Effector memory CD4-positive, alpha-beta T cell (primary cell): ENCODE results near the gene WDR93.

ENCODE experiments used
- DNase-seq, 3 donors: peaks; one replicate each; pipeline ENCODE4 v3.0.0-alpha.2; 2020
- H3K27ac ChIP-seq: 2 replicates; pipeline ENCODE4 v1.7.0; 2013; ENCODE audit warnings: mild to moderate bottlenecking, low read length, moderate library complexity; ENCODE audit not compliant: insufficient read depth, poor library complexity, severe bottlenecking
- H3K27me3 ChIP-seq: replicated peaks from 2 replicates; pipeline ENCODE4 v1.7.0; 2013; ENCODE audit warnings: mild to moderate bottlenecking, low read length; ENCODE audit not compliant: insufficient read depth, control insufficient read depth, poor library complexity, severe bottlenecking
- H3K36me3 ChIP-seq: 2 replicates; pipeline ENCODE4 v1.7.0; 2013; ENCODE audit warnings: mild to moderate bottlenecking, low read length, moderate library complexity; ENCODE audit not compliant: control insufficient read depth, insufficient read depth
- H3K4me1 ChIP-seq: 2 replicates; pipeline ENCODE4 v1.7.0; 2013; ENCODE audit warnings: low read length, mild to moderate bottlenecking; ENCODE audit not compliant: control insufficient read depth, insufficient read depth, poor library complexity, severe bottlenecking
- H3K4me3 ChIP-seq: 2 replicates; pipeline ENCODE4 v1.7.0; 2013; ENCODE audit warnings: low read length, low read depth, mild to moderate bottlenecking; ENCODE audit not compliant: insufficient read depth, poor library complexity, severe bottlenecking
- H3K9me3 ChIP-seq: 2 replicates; pipeline ENCODE4 v1.7.0; 2013; ENCODE audit warnings: mild to moderate bottlenecking, low read length, moderate library complexity; ENCODE audit not compliant: control insufficient read depth

Gene WDR93

DNA sequence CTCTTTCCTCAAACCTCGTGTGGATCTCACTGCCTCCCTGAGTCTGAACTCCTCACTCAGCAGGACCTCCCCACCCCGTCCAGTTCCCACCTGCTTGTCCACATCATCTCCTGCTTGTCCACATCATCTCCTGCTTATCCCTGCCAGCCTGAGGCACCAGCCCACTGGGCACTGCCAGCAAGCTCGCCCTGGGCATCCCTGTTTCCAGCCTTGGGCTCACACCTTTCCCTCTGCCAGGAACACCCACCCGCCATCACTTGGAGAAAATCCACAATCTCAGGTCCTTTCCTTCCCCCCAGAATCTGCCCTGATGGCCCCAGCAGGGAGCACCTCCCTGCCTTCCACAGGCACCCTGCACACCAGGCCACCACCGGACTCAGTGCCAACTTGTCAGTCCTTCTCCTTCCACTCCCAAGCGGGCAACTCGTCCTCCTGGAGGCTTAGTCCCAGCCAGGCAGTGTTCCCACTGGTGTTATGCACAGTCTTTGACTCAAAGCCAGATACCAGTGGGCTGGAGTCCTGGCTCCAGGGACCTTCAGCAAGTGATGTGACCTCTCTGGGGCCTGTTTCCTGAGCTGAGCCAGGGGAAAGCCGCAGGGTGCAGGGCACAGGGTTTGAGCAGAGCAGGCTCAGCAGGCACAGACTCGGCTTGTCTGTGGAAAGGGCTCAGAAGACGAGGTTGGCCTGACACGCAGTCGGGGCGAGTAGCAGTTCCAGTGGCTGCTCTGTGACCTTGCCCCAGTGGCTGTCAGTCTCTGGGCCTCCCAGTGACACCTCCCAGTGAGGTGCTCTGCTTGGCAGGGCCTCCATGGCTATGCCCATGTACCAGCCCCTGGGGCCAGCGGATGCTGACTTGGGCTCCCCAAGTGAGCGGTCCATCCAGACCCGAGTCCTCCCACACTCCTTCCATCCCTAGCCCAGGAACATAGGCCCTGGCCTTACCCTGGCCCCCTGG, 76.0 kb downstream of the WDR93 start:
- Histone ChIP-seq H3K27ac (no peak overlapping the region), H3K9me3 (no peaks in the 10 kb centered on the region), H3K4me1 (no peaks in the 10 kb centered on the region), H3K4me3 (no peak overlapping the region), H3K36me3 (no peaks in the 10 kb centered on the region), H3K27me3 (no peaks in the 10 kb centered on the region)
- DNase-seq: no peak

DNA sequence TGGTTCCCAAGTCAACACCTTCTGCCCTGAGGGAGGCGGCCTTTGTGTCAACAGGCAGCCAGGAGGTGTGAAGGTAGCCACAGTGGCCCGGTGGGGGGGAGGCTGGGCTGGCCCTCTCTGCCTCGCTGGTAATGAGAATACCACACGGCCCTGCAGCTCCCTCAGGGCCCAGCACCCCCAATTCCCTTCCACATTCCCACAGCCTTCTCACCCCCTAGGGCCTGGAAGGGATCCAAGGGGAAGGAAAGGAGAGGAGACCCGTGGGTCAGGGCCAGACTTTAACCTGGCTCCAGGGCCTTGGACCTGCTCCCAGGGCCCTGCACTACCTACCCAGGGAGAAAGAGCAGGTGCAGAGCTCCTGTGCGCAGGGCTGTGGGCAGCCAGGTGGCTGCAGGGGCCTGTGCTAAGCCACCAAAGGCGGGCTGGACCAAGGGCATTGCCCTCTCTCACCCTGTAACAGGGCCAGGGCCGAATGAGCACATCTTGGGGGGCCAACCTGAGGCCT, 76.9 kb downstream of the WDR93 start:
- no peaks in the 10 kb centered on the region for H3K36me3 ChIP-seq

DNA sequence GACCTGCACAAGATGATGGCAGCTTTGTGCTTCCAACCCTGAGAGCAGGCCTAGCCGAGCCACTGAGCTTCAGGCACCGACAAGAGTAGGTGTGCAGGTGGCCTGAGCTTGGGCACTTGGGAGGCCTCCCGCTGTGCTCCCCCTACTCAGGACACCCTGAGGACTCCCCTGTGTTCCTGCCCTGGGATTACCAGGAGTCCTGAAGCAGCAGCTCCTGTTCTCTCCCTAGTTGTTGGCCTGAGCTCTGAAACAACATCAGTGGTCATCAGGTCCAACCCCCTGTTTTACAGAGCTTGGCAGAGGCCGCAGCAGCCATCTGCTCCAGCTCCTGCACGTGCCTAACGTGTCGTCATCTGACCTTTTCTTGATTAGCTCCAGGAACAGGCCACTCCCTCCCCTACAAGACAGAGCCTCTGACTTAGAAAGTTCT, 77.5 kb downstream of the WDR93 start:
- no peaks in the 10 kb centered on the region for H3K27me3 ChIP-seq
- H3K9me3 ChIP-seq: no peaks in the 10 kb centered on the region
- H3K27ac ChIP-seq: no peak overlapping the region
- no peak overlapping the region for H3K4me3 ChIP-seq
- DNase-seq: no peak
- H3K4me1 ChIP-seq: no peaks in the 10 kb centered on the region
- H3K36me3 ChIP-seq: no peaks in the 10 kb centered on the region

More for the DNA sequence above, 76.9 kb downstream of the WDR93 start:
- no peak overlapping the region for H3K4me3 ChIP-seq
- no peaks in the 10 kb centered on the region for H3K9me3 ChIP-seq
- H3K27me3 ChIP-seq: no peaks in the 10 kb centered on the region
- no peak overlapping the region for H3K27ac ChIP-seq
- DNase-seq: no peak
- no peaks in the 10 kb centered on the region for H3K4me1 ChIP-seq

DNA sequence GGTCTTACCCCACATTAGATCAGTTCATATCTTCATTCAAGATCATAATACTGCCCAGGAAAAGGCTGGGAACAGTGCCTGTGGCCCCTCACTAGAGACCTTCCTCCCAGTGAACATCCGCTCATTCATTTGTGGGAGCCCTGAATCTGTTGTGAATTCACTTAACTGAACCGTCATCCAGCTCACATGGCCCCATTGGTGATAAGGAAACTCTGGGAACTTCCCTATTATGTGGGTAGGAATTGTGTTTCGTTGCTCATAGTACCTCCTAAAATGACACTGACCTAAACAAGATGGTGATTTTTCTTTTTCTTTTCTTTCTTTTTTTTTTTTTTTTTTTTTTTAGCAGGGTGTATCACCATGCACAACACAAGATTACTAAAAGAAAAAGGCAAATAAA, 78.8 kb downstream of the WDR93 start:
- H3K27me3 ChIP-seq: no peaks in the 10 kb centered on the region
- H3K4me1 ChIP-seq: no peaks in the 10 kb centered on the region
- no peak overlapping the region for H3K27ac ChIP-seq
- H3K4me3 ChIP-seq: no peak overlapping the region
- no peaks in the 10 kb centered on the region for H3K9me3 ChIP-seq
- no peaks in the 10 kb centered on the region for H3K36me3 ChIP-seq
- no peak for DNase-seq

DNA sequence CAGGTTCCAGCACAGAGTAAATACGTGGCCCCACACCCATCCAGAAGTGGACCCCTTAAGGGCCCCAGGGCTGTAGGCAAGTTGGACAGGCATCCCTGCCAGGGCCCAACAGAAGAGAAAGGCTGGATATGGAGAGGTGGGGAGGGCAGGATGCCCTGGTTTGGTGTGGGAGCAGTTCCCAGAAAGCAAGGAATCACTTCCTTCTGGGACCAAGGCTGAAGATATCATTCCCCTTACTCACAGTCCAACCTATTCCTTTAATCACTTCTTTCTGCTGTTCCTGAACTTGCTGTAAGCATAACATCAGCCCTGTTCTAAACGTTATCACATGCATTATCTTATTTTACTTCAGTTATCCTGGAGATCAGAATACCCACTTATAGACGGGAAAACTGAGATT, 79.4 kb downstream of the WDR93 start:
- H3K36me3 ChIP-seq: no peaks in the 10 kb centered on the region
- H3K27me3 ChIP-seq: no peaks in the 10 kb centered on the region
- no peaks in the 10 kb centered on the region for H3K9me3 ChIP-seq
- no peaks in the 10 kb centered on the region for H3K4me1 ChIP-seq
- no peak overlapping the region for H3K27ac ChIP-seq
- no peak for DNase-seq
- H3K4me3 ChIP-seq: no peak overlapping the region

DNA sequence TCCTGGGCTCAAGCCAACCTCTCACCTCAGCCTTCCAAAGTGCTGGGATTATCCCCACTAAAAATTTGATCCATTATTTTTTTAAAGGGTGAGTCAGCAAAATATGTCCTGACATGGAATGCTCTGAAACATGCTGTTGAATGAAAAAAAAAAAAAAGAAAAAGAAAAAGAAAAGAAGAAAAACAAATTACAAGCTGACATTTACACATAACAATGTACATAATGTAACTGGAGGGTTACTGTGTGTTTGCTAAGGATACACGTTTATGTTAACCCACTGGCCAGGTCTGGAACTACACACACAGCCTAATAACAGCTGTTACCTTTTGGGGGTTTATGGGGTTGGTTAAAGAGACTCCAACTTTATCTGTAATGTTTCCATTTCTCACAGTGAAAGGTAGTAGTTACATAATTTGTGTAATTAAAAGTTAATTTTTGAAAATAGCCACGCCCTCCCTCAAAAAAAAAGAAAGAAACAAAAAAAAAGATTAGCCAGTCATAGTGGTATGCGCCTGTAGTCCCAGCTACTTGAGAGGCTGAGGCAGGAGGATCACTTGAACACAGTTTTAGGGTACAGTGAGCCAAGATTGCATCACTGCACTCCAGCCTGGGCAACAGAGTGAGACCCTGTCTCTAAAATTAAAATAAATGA, 82.4 kb downstream of the WDR93 start:
- no peak for DNase-seq
- Histone ChIP-seq H3K27me3 (peaks cover 12% of the 10 kb centered on the region), H3K27ac (no peak overlapping the region), H3K9me3 (no peaks in the 10 kb centered on the region), H3K4me3 (no peak overlapping the region), H3K36me3 (no peaks in the 10 kb centered on the region), H3K4me1 (peaks cover 5% of the 10 kb centered on the region)

DNA sequence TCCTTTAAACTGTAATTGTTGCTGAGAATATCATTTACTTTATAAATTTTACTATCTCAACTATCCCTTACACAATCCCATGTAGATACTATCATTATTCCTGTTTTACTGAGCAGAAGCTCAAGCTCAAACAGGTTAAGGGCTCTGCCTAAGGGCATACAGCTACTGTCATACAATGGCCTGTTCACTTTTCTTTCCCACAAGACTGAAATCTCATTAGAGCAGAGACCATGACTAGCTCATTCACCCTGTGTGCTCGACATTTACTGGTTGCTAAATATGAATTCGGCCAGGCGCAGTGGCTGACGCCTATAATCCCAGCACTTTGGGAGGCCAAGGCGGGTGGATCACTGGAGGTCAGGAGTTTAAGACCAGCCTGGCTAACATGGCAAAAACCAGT, 83.9 kb downstream of the WDR93 start:
- no peak for DNase-seq
- Histone ChIP-seq H3K36me3 (no peaks in the 10 kb centered on the region), H3K4me3 (no peak overlapping the region), H3K27ac (no peak overlapping the region), H3K27me3 (peaks cover 12% of the 10 kb centered on the region), H3K9me3 (no peaks in the 10 kb centered on the region), H3K4me1 (peaks cover 5% of the 10 kb centered on the region)

DNA sequence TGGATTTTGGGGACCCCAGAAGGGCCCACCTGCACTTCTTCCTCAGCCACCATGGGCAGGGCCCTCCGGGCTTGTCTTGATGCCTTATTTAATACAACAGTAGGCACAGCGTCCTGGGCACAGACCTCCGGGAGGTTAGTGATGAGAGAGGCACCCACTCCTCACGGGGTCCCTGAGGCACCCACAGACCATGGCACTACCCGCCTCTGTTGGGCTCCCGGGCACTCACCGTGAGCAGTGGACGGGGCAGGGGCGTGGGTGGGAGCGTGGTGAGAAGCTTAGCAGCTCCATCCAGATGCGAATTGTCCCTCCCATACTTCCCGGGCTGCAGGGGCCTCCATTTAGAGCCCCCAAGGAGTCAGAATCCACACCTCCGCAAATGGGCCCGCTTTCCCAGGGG, 85.2 kb downstream of the WDR93 start:
- Histone ChIP-seq H3K27me3 (peaks cover 12% of the 10 kb centered on the region), H3K9me3 (no peaks in the 10 kb centered on the region), H3K27ac (no peak overlapping the region), H3K4me3 (no peak overlapping the region), H3K36me3 (no peaks in the 10 kb centered on the region), H3K4me1 (peaks cover 5% of the 10 kb centered on the region)
- no peak for DNase-seq

DNA sequence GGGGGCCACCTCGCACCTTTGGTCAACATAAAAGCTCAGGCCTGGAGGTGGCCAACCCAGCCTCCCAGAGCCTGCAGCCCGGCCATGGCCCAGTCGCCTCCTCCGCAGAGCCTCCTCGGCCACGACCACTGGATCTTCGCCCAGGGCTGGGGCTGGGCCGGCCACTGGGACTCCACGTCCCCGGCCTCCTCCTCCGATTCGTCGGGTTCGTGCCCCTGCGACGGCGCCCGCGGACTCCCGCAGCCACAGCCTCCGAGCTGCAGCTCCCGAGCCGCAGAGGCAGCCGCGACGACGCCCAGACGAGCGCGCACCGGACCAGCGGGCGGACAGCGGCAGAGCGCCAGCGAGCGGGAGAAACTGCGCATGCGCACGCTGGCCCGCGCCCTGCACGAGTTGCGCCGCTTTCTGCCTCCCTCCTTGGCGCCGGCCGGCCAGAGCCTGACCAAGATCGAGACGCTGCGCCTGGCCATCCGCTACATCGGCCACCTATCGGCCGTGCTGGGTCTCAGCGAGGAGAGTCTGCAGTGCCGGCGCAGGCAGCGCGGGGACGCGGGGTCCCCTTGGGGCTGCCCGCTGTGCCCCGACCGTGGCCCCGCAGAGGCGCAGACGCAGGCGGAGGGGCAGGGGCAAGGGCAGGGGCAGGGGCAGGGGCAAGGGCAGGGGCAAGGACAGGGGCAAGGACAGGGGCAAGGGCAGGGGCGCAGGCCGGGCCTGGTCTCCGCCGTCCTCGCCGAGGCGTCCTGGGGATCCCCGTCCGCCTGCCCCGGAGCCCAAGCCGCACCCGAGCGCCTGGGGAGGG, 85.9 kb downstream of the WDR93 start, which contains the start of gene MESP2:
MESP2 (plus strand) TSS at position 59 of the 799 bp plus-strand sequence; CDS start at position 85, 26 bp downstream.
- Histone ChIP-seq H3K4me1 (peaks cover 5% of the 10 kb centered on the region), H3K27ac (no peak within 1 kb of the TSS), H3K4me3 (peak within 1 kb of the TSS; percentile 61), H3K9me3 (no peaks in the 10 kb centered on the region), H3K27me3 (peaks cover 12% of the 10 kb centered on the region), H3K36me3 (no peaks in the 10 kb centered on the region)
- peak in 1 of 3 donors; percentile 29 for DNase-seq
